SK-N-MC (cell line): Measurements from ENCODE around the gene MYLIP.

Experiments
- EZH2 ChIP-seq: fragments of 200-600 bp; sonication (generic); IDR thresholded peaks from one replicate; pipeline ENCODE4 v1.6.1; 2017; ENCODE audit warnings: antibody characterized with exemption
- POLR2AphosphoS5 ChIP-seq: IDR thresholded peaks from 2 replicates; pipeline ENCODE4 v1.6.1; 2012; ENCODE audit warnings: mild to moderate bottlenecking, low read depth, low read length, borderline replicate concordance

DNA sequence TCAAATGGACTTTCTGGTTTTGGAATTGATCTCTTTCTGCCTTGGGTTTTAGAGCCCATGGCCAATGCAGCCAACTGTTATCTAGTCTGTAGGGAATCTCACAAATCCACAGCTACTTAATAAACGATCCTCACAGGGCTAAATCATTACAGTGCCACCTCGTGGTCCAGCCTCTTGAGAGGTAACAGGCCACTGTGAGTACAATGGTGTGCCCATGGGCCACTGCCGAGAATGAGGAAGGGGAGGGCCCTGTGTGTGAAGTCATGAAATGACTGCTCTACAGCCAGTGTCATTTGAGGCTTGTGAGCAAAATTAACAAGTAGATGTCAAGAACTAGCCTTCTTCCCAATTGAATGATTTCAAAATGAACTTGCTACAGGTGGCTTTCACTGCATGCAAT, 55.2 kb downstream of the MYLIP start:
- TF ChIP-seq POLR2AphosphoS5 (no peak), EZH2 (no peak)
